Epithelial cell of esophagus (primary cell): Measurements from ENCODE around the gene HDAC9.

Experiments used
- DNase-seq: peaks from one replicate; pipeline ENCODE4 v3.0.0; 2010; ENCODE audit warnings: low read depth
- H3K4me3 ChIP-seq: 2 replicates; pipeline ENCODE4 v1.5.1; 2011; ENCODE audit warnings: mild to moderate bottlenecking, low read length, control low read depth
- TF ChIP-seq, protein P1 (sequence below): IDR thresholded peaks from 2 replicates; pipeline ENCODE4 v1.5.1; 2011; ENCODE audit warnings: low read depth, mild to moderate bottlenecking, low read length, control low read depth, inconsistent platforms; ENCODE audit not compliant: insufficient read depth; ENCODE audit errors: missing control alignments

The HDAC9 gene

DNA sequence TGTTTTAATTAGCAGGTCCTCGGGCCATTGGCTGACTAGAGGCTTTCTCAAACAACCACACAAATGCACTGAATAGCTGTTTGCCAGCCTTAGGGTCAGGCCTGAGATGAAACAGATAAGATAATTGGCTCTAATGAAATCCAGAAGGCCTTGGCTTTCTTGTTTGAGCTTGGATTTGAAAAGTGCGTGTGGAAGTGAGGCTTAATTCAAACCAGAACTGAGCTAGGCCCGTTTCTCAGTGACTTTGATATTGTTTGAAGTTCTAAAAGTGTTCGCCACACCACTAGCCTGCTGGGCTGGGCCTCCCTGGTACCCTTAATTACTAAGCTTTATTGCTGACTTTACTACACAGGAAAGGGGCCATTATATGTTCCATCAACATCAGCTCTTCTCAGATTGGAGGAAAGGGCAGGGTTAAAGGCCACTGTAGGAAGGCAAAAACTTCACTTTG is 351.2 kb downstream of the HDAC9 start:
- no peak overlapping the region for H3K4me3 ChIP-seq
- TF ChIP-seq, protein P1, sequence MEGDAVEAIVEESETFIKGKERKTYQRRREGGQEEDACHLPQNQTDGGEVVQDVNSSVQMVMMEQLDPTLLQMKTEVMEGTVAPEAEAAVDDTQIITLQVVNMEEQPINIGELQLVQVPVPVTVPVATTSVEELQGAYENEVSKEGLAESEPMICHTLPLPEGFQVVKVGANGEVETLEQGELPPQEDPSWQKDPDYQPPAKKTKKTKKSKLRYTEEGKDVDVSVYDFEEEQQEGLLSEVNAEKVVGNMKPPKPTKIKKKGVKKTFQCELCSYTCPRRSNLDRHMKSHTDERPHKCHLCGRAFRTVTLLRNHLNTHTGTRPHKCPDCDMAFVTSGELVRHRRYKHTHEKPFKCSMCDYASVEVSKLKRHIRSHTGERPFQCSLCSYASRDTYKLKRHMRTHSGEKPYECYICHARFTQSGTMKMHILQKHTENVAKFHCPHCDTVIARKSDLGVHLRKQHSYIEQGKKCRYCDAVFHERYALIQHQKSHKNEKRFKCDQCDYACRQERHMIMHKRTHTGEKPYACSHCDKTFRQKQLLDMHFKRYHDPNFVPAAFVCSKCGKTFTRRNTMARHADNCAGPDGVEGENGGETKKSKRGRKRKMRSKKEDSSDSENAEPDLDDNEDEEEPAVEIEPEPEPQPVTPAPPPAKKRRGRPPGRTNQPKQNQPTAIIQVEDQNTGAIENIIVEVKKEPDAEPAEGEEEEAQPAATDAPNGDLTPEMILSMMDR: no peak
- DNase-seq: no peak

DNA sequence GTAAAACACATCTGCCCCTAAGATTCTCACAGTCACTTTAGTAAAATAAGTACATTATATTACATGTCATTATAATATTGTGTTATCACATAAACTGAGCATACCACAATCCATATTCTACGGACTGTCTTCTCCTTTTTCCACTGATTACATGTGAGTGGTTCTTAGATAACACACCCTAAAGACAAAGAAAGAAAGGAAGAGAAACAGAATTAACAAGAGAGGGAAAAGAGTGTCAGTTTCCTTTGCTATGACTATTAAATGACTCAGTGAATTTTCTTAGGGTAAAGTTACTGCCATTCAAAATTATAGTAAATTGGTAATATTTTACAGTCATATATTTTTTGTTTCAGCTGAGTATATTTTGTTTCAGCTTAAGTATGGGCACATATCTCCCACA is 353.6 kb downstream of the HDAC9 start:
- no peak overlapping the region for H3K4me3 ChIP-seq
- TF ChIP-seq, protein P1: no peak
- DNase-seq: no peak

DNA sequence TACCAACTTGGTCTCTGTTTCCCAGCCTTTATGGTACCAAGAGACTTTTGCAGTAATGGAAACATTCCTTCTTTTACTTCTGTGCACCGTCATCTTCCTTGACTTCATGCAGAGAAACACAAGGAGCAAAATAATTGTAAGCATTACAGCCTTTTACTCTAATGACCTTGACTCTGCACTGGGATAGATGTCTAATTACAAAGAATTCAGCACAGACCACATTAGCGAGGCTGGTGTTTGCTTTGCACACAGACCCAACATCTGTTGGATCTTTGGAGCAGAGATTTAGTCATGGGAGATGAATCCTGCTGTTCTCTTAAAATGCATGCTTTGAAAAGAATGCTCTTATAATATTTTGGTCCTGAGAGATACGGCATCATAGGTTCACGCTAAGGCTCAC is 360.2 kb downstream of the HDAC9 start:
- H3K4me3 ChIP-seq: no peak overlapping the region
- TF ChIP-seq, protein P1: no peak
- DNase-seq: no peak

DNA sequence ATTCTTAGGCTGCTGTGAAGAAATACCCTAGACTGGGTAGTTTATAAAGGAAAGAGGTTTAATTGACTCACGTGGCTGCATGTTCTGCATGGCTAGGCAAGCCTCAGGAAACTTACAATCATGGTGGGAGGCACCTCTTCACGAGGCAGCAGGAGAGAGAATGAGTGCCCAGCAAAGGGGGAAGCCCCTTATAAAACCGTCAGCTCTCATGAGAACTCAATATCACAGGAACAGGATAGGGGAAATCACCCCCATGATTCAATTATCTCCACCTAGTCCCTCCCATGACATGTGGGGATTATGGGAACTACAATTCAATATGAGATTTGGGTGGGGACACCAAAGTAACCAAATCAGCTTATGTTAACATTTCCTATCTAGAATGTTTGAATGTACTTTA is 362.7 kb downstream of the HDAC9 start:
- no peak for DNase-seq
- H3K4me3 ChIP-seq: no peak overlapping the region
- TF ChIP-seq, protein P1: no peak

DNA sequence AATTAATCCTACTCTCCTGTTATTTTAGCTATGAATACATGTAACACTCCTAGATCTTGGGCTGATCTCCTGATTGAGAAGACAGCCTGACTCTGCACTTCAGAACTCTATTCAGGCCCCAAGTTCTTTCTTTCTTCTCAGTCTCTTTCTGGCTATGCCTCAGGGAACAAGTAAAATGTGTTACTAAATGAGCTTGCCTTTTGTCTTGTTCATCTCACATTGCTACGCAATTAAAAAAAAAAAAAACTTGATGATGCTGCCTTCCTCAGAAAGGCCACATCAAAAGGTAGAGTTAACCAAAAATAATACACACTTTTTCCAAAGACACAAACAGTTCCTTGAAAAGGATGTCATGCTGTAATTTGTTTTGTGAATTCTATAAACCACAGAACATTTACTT is 363.8 kb downstream of the HDAC9 start:
- TF ChIP-seq, protein P1: no peak
- H3K4me3 ChIP-seq: no peak overlapping the region
- DNase-seq: peak; percentile 46

DNA sequence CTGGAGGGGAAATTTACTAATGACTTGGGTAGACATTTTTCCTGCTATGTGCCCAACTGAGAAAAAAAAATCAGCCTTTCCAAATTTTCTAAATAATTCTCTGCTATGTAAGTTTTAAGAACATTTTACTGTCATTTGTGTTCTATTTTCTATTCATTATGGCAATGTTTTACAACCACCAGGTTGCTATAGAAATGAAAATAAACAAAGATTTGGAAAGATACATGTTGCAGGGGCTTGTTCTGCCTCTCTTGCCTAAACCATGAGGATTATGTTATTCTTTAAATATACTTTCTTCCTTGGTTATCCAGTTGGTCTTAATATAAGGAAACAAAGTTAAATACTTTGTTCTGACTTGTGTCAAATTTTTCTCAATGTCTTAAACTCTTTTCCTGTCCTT is 364.7 kb downstream of the HDAC9 start:
- no peak for DNase-seq
- H3K4me3 ChIP-seq: no peak overlapping the region
- TF ChIP-seq, protein P1: no peak

DNA sequence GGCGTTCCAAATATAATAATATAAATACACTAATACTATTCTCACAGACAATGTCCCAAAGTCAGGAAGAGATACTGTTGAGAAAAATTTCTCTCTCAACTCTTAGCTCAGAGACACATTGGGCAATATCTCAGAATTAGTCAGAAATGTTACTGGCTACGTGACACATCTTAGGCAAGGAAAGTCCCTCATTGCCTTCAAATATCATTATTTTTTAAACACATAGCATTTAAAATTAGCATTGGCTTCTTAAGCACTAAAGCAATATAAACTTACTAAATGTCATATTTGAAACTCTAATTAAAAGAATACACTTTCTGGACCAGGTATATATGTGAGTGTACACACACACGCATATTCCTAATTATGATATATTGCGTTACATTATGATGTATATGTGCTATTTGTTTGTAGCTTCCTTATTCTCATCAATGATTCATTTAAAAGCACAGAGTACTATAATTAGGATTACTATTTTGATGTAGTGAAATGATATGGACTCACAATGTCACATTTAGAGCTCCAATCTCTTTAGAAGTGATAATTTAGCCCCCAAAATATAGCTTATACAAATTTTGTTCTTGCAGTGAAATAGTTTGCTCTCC is 366.1 kb downstream of the HDAC9 start:
- no peak overlapping the region for H3K4me3 ChIP-seq
- DNase-seq: peak; percentile 82
- TF ChIP-seq, protein P1: no peak
